H9 (cell line): ENCODE data around the gene FETUB. TPM values are rescaled to one million over a fixed set of nuclear protein-coding genes. Genes with fewer than 3 reads are reported as not detected.

Experiments used
- DNase-seq: peaks from one replicate; pipeline ENCODE4 v3.0.0-alpha.2; 2017
- H2AFZ ChIP-seq: one replicate; pipeline ENCODE4 v1.6.1; 2013; ENCODE audit warnings: mild to moderate bottlenecking, low read length, control low read depth, moderate library complexity
- H2AK5ac ChIP-seq: 2 replicates; pipeline ENCODE4 v1.6.1; 2013; ENCODE audit warnings: low read length, control low read depth, mixed read lengths; ENCODE audit not compliant: insufficient read length
- H2BK120ac ChIP-seq: one replicate; pipeline ENCODE4 v1.6.1; 2013; ENCODE audit warnings: low read depth, mild to moderate bottlenecking, low read length, control low read depth, inconsistent platforms; ENCODE audit not compliant: poor library complexity, severe bottlenecking
- H2BK12ac ChIP-seq: 2 replicates; pipeline ENCODE4 v1.6.1; 2013; ENCODE audit warnings: low read length, control low read depth, mixed read lengths, low read depth; ENCODE audit not compliant: insufficient read length
- H2BK15ac ChIP-seq: 2 replicates; pipeline ENCODE4 v1.6.1; 2013; ENCODE audit warnings: low read depth, low read length, control low read depth
- H2BK20ac ChIP-seq: one replicate; pipeline ENCODE4 v1.6.1; 2013; ENCODE audit warnings: low read depth, mild to moderate bottlenecking, low read length, control low read depth, inconsistent platforms; ENCODE audit not compliant: poor library complexity, severe bottlenecking
- H2BK5ac ChIP-seq: 2 replicates; pipeline ENCODE4 v1.6.1; 2013; ENCODE audit warnings: low read length, control low read depth, mixed read lengths; ENCODE audit not compliant: insufficient read length
- H3K14ac ChIP-seq: 2 replicates; pipeline ENCODE4 v1.6.1; 2013; ENCODE audit warnings: low read length, control low read depth; ENCODE audit not compliant: insufficient read depth
- H3K18ac ChIP-seq: 2 replicates; pipeline ENCODE4 v1.6.1; 2013; ENCODE audit warnings: low read depth, mild to moderate bottlenecking, mixed read lengths, low read length, control low read depth; ENCODE audit not compliant: insufficient read length
- H3K23ac ChIP-seq: 2 replicates; pipeline ENCODE4 v1.6.1; 2013; ENCODE audit warnings: low read length, control low read depth, mixed read lengths, low read depth; ENCODE audit not compliant: insufficient read length
- H3K23me2 ChIP-seq: 2 replicates; pipeline ENCODE4 v1.6.1; 2013; ENCODE audit warnings: low read depth, mild to moderate bottlenecking, mixed read lengths, low read length, control low read depth; ENCODE audit not compliant: insufficient read length, poor library complexity, severe bottlenecking
- H3K27ac ChIP-seq: 2 replicates; pipeline ENCODE4 v1.5.1; 2013; ENCODE audit warnings: low read length, control low read depth, mixed read lengths, low read depth; ENCODE audit not compliant: insufficient read length
- H3K27me3 ChIP-seq: 2 replicates; pipeline ENCODE4 v1.6.1; 2013; ENCODE audit warnings: low read length, control low read depth, inconsistent platforms; ENCODE audit not compliant: insufficient read depth
- H3K4ac ChIP-seq: 2 replicates; pipeline ENCODE4 v1.6.1; 2013; ENCODE audit warnings: low read depth, mild to moderate bottlenecking, control low read depth, inconsistent platforms, low read length, moderate library complexity
- H3K4me1 ChIP-seq: 2 replicates; pipeline ENCODE4 v1.6.1; 2013; ENCODE audit warnings: low read length, control low read depth, inconsistent platforms; ENCODE audit not compliant: insufficient read depth
- H3K4me2 ChIP-seq: 2 replicates; pipeline ENCODE4 v1.6.1; 2013; ENCODE audit warnings: low read length, control low read depth, mixed read lengths; ENCODE audit not compliant: insufficient read length, insufficient read depth
- H3K56ac ChIP-seq: 2 replicates; pipeline ENCODE4 v1.6.1; 2013; ENCODE audit warnings: low read depth, mild to moderate bottlenecking, mixed read lengths, low read length, control low read depth; ENCODE audit not compliant: insufficient read length
- H3K79me1 ChIP-seq: 2 replicates; pipeline ENCODE4 v1.6.1; 2013; ENCODE audit warnings: low read depth, mild to moderate bottlenecking, moderate library complexity, low read length, control low read depth, inconsistent platforms; ENCODE audit not compliant: insufficient read depth, poor library complexity, severe bottlenecking
- H3K79me2 ChIP-seq: 2 replicates; pipeline ENCODE4 v1.6.1; 2013; ENCODE audit warnings: low read length, control low read depth, inconsistent platforms; ENCODE audit not compliant: insufficient read depth
- H3K9ac ChIP-seq: 2 replicates; pipeline ENCODE4 v1.6.1; 2013; ENCODE audit warnings: low read length, control low read depth, mixed read lengths; ENCODE audit not compliant: insufficient read length; ENCODE audit errors: extremely low read depth
- H3K9me3 ChIP-seq: one replicate; pipeline ENCODE4 v1.6.1; 2013; ENCODE audit warnings: low read depth, low read length, inconsistent platforms; ENCODE audit not compliant: control insufficient read depth
- H3T11ph ChIP-seq: one replicate; pipeline ENCODE4 v1.6.1; 2013; ENCODE audit warnings: mild to moderate bottlenecking, low read length, control low read depth, inconsistent platforms
- H4K20me1 ChIP-seq: one replicate; pipeline ENCODE4 v1.6.1; 2013; ENCODE audit not compliant: control insufficient read depth, insufficient read length, insufficient read depth
- H4K5ac ChIP-seq: 2 replicates; pipeline ENCODE4 v1.6.1; 2013; ENCODE audit warnings: low read depth, mild to moderate bottlenecking, mixed read lengths, low read length, control low read depth; ENCODE audit not compliant: insufficient read length
- H4K8ac ChIP-seq: replicated peaks from 2 replicates; pipeline ENCODE4 v1.6.1; 2013; ENCODE audit warnings: low read length, control low read depth, mixed read lengths, low read depth; ENCODE audit not compliant: insufficient read length
- H4K91ac ChIP-seq: 2 replicates; pipeline ENCODE4 v1.6.1; 2013; ENCODE audit warnings: low read depth, mild to moderate bottlenecking, moderate library complexity, mixed read lengths, low read length, control low read depth; ENCODE audit not compliant: insufficient read length
- H3K27ac Mint-ChIP-seq, 3 experiments: 2 replicates in 2 of 3; 3 replicates in 1 of 3; pipeline ENCODE4 v1.8.0; 2020 to 2021; ENCODE audit warnings: mixed read lengths in 3 of 3, mild to moderate bottlenecking in 1 of 3, moderate library complexity in 1 of 3
- H3K27me3 Mint-ChIP-seq: 2 replicates; pipeline ENCODE4 v1.8.0; 2021; ENCODE audit warnings: low read depth, mild to moderate bottlenecking, moderate library complexity, mixed read lengths
- H3K36me3 Mint-ChIP-seq, 3 experiments: 2 replicates in 2 of 3; 3 replicates in 1 of 3; pipeline ENCODE4 v1.8.0; 2020 to 2021; ENCODE audit warnings: low read depth in 3 of 3, mixed read lengths in 3 of 3; ENCODE audit not compliant: insufficient read depth in 1 of 3
- H3K4me1 Mint-ChIP-seq, 2 experiments: 2 replicates each; pipeline ENCODE4 v1.8.0; 2020; ENCODE audit warnings: mixed read lengths in 2 of 2
- H3K4me3 Mint-ChIP-seq, 2 experiments: 2 replicates in 1 of 2; 3 replicates in 1 of 2; pipeline ENCODE4 v1.8.0; 2020 to 2021; ENCODE audit warnings: mild to moderate bottlenecking in 2 of 2, mixed read lengths in 2 of 2, moderate library complexity in 1 of 2
- H3K9me3 Mint-ChIP-seq, 2 experiments: 2 replicates in 1 of 2; 3 replicates in 1 of 2; pipeline ENCODE4 v1.8.0; 2020; ENCODE audit warnings: mild to moderate bottlenecking in 2 of 2, mixed read lengths in 2 of 2, moderate library complexity in 1 of 2
- whole genome bisulfite sequencing: extraction: QIAGEN DNeasy Blood & Tissue Kit; methylation state at CpG from one replicate; pipeline ENCODE4 v1.1.7; 2013; ENCODE audit warnings: missing lambda C conversion rate, low lambda C conversion rate, mixed read lengths; ENCODE audit not compliant: insufficient read length; ENCODE audit errors: extremely low coverage; 5-methylcytosine and 5-hydroxymethylcytosine counted together
- total RNA-seq: library from RNA; stranded (reverse); gene quantifications from 2 replicates; pipeline ENCODE4 v1.2.1, GENCODE V29; 2021
- TF ChIP-seq, protein P1 (sequence below): fragments of 200-600 bp; sonication (generic); conservative IDR thresholded peaks from 3 replicates; pipeline ENCODE4 v1.8.0; 2021; ENCODE audit warnings: antibody characterized with exemption, mild to moderate bottlenecking

FETUB gene
- total RNA-seq, 1 experiment from 2014 or later, result not detected

- Histone ChIP-seq H3T11ph (no peak overlapping the region), H4K5ac (no peak overlapping the region), H3K4ac (no peak overlapping the region), H3K79me2 (no peaks in the 10 kb centered on the region), H3K23me2 (no peaks in the 10 kb centered on the region), H2BK15ac (no peak overlapping the region), H3K4me1 (no peaks in the 10 kb centered on the region), H2AK5ac (no peak overlapping the region), H3K9me3 (no peaks in the 10 kb centered on the region), H3K9ac (no peak overlapping the region), H3K27me3 (no peaks in the 10 kb centered on the region), H3K27ac (no peak overlapping the region), H2BK120ac (no peak overlapping the region), H3K79me1 (no peaks in the 10 kb centered on the region), H2AFZ (no peak overlapping the region), H3K23ac (no peak overlapping the region), H4K20me1 (no peaks in the 10 kb centered on the region), H3K18ac (no peak overlapping the region), H3K4me2 (no peak overlapping the region), H2BK12ac (no peak overlapping the region), H2BK5ac (no peak overlapping the region), H2BK20ac (no peak overlapping the region), H4K91ac (no peak overlapping the region), H3K14ac (no peak overlapping the region), H3K56ac (no peak overlapping the region), H4K8ac (no peak overlapping the region)
- TF ChIP-seq, protein P1, sequence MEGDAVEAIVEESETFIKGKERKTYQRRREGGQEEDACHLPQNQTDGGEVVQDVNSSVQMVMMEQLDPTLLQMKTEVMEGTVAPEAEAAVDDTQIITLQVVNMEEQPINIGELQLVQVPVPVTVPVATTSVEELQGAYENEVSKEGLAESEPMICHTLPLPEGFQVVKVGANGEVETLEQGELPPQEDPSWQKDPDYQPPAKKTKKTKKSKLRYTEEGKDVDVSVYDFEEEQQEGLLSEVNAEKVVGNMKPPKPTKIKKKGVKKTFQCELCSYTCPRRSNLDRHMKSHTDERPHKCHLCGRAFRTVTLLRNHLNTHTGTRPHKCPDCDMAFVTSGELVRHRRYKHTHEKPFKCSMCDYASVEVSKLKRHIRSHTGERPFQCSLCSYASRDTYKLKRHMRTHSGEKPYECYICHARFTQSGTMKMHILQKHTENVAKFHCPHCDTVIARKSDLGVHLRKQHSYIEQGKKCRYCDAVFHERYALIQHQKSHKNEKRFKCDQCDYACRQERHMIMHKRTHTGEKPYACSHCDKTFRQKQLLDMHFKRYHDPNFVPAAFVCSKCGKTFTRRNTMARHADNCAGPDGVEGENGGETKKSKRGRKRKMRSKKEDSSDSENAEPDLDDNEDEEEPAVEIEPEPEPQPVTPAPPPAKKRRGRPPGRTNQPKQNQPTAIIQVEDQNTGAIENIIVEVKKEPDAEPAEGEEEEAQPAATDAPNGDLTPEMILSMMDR, result no peak
- H3K9me3 Mint-ChIP-seq, result peaks cover 0 to 3% of the 10 kb centered on the region in 2 experiments; a peak in 1 of 5 replicates
- H3K4me1 Mint-ChIP-seq, result peaks cover 6% of the 10 kb centered on the region in 2 experiments
- H3K27me3 Mint-ChIP-seq, result peaks cover 4% of the 10 kb centered on the region; the same call in 1 of the 2 replicates
- no peak overlapping the region for H3K4me3 Mint-ChIP-seq
- no peak overlapping the region for H3K27ac Mint-ChIP-seq
- H3K36me3 Mint-ChIP-seq, result no peaks in the 10 kb centered on the region
- no peak for DNase-seq
- no CpG with 5 or more reads among the region's 4 CpGs for WGBS
Measured at GRCh38 chr3:186598794-186599141, 41.4 kb upstream of the FETUB start.
